Gastrocnemius medialis (tissue), 4 donors: ENCODE results near the gene HECTD4. TPM values are rescaled to one million over a fixed set of nuclear protein-coding genes. Genes with fewer than 3 reads are reported as not detected.
A peak's percentile ranks its signal among the peaks of the same experiment; 100 is the strongest.

Experiments
- ATAC-seq, 2 donors: fragments of 150-250 bp; one replicate each; pipeline ENCODE4 v1.9.1; 2016
- DNase-seq, 2 donors: peaks; one replicate each; pipeline ENCODE4 v3.0.0-alpha.2; 2019
- H3K27ac ChIP-seq, 4 donors: fragments of 200-600 bp; sonication (generic); 1 replicate in 1 of 4; 2 replicates in 3 of 4; pipeline ENCODE4 v1.5.1; 2016 to 2018; ENCODE audit warnings: mild to moderate bottlenecking in 2 of 4, moderate library complexity in 1 of 4
- H3K27me3 ChIP-seq, 3 donors: fragments of 200-600 bp; sonication (generic) in 2 of 3; 1 replicate in 1 of 3; 2 replicates in 2 of 3; pipeline versions ENCODE4 v1.5.1 to v1.6.0; 2016 to 2019; ENCODE audit warnings: mild to moderate bottlenecking in 1 of 3, moderate library complexity in 1 of 3
- H3K36me3 ChIP-seq, 2 donors: fragments of 200-600 bp; sonication (generic) in 1 of 2; one replicate each; pipeline ENCODE4 v1.5.1; 2017 to 2018
- H3K4me1 ChIP-seq, 2 donors: fragments of 200-600 bp; sonication (generic) in 1 of 2; one replicate each; pipeline ENCODE4 v1.5.1; 2016 to 2017; ENCODE audit warnings: mild to moderate bottlenecking in 2 of 2
- H3K4me3 ChIP-seq, 4 donors: fragments of 200-600 bp; sonication (generic) in 3 of 4; 1 replicate in 1 of 4; 2 replicates in 3 of 4; pipeline ENCODE4 v1.5.1; 2016 to 2019; ENCODE audit warnings: mild to moderate bottlenecking in 2 of 4
- H3K9me3 ChIP-seq, 3 donors: fragments of 200-600 bp; sonication (generic) in 2 of 3; 1 replicate in 1 of 3; 2 replicates in 2 of 3; pipeline ENCODE4 v1.5.1; 2016 to 2019
- POLR2A ChIP-seq, 2 donors: fragments of 450-650 bp; IDR thresholded peaks; one replicate each; pipeline ENCODE4 v1.6.1; 2017; ENCODE audit warnings: antibody characterized with exemption in 2 of 2, mild to moderate bottlenecking in 2 of 2, moderate library complexity in 2 of 2
- in situ Hi-C, 4 donors: fragments of 200-750 bp; cut with MboI; loops; one replicate each; pipeline versions ENCODE4 v1.15.0 to v1.8.0; 2017; ENCODE audit warnings: low sequenced_read_pairs in 4 of 4
- intact Hi-C: fragments of 100-400 bp; cut with DNase I; formaldehyde crosslinking; loops from one replicate; pipeline ENCODE4 v1.15.1; 2023; ENCODE audit warnings: low total_unique reads
- total RNA-seq, 4 donors: library from RNA; depleted of rRNA; stranded (reverse); fragments of >200 nt; gene quantifications; one replicate each; pipeline versions ENCODE4 v1.1.0 to v1.2.3, GENCODE V29; 2016
- TF ChIP-seq, protein P1 (sequence below), 5 experiments: fragments of 450-650 bp in 3 of 5; fragments of 200-600 bp in 2 of 5; sonication (generic) in 2 of 5; IDR thresholded peaks in 4 of 5; conservative IDR thresholded peaks in 1 of 5; 1 replicate in 4 of 5; 2 replicates in 1 of 5; pipeline ENCODE4 v1.5.1; 2016 to 2019; ENCODE audit warnings: antibody characterized with exemption in 5 of 5, mild to moderate bottlenecking in 3 of 5, moderate library complexity in 3 of 5

The HECTD4 gene
- total RNA-seq, 4 donors from 2014 or later, result 12.9 to 23.3 (median 16.8) TPM

DNA sequence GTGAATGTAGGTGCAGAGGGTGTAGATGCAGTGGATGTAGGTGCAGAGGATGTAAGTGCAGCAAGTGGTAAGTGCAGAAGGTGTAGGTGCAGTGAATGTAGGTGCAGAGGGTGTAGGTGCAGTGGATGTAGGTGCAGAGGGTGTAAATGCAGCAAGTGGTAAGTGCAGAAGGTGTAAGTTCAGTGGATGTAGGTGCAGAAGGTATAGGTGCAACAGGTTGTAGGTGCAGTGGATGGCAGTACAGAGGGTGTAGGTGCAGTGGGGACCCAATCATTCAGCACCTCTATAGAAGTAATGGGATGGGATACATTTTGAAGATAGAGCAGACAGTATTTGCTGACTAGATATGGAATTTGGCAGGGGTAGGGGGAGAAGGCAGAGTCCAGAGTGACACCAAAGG, 85.0 kb downstream of the HECTD4 start:
- TF ChIP-seq, protein P1, sequence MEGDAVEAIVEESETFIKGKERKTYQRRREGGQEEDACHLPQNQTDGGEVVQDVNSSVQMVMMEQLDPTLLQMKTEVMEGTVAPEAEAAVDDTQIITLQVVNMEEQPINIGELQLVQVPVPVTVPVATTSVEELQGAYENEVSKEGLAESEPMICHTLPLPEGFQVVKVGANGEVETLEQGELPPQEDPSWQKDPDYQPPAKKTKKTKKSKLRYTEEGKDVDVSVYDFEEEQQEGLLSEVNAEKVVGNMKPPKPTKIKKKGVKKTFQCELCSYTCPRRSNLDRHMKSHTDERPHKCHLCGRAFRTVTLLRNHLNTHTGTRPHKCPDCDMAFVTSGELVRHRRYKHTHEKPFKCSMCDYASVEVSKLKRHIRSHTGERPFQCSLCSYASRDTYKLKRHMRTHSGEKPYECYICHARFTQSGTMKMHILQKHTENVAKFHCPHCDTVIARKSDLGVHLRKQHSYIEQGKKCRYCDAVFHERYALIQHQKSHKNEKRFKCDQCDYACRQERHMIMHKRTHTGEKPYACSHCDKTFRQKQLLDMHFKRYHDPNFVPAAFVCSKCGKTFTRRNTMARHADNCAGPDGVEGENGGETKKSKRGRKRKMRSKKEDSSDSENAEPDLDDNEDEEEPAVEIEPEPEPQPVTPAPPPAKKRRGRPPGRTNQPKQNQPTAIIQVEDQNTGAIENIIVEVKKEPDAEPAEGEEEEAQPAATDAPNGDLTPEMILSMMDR (IDR thresholded peaks at IDR 0.05 in 4 of 5, conservative IDR thresholded peaks at IDR 0.05 in 1 of 5), result no peak
- no peak for TF ChIP-seq POLR2A (IDR thresholded peaks at IDR 0.05)
- H3K4me1 ChIP-seq, result peaks cover 12 to 18% of the 10 kb centered on the region in 2 donors
- no peak overlapping the region for H3K4me3 ChIP-seq
- intact Hi-C loops (no loop called here), in situ Hi-C loops (loop anchor here in 2 of 4 donors (25.0 kb wide), 1 partner anchor 90 kb away; the partner anchor contains the start of gene HECTD4 (in 2 of the 2))
- DNase-seq (no peak), ATAC-seq (no peak)
- no peak overlapping the region for H3K27ac ChIP-seq
- peaks cover 0 to 9% of the 10 kb centered on the region in 2 donors for H3K36me3 ChIP-seq
- no peaks in the 10 kb centered on the region for H3K9me3 ChIP-seq
- no peaks in the 10 kb centered on the region for H3K27me3 ChIP-seq

DNA sequence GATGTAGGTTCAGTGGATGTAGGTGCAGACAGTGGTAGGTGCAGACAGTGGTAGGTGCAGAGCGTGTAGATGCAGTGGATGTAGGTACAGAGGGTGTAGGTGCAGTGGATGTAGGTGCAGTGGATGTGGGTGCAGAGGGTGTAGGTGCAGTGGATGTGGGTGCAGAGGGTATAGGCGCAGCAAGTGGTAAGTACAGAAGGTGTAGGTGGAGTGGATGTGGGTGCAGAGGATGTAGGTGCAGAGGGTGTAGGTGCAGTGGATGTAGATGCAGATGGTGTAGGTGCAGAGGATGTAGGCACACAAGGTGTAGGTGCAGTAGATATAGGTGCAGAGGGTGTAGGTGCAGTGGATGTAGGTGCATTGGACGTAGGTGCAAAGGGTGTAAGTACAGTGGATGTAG, 86.0 kb downstream of the HECTD4 start:
- intact Hi-C loops, result no loop called here
- in situ Hi-C loops, result loop anchor here in 2 of 4 donors (25.0 kb wide), 1 partner anchor 91 kb away; the partner anchor contains the start of gene HECTD4 (in 2 of the 2)
- Histone ChIP-seq H3K36me3 (peaks cover 0 to 9% of the 10 kb centered on the region in 2 donors), H3K9me3 (no peaks in the 10 kb centered on the region), H3K4me1 (peaks cover 12 to 18% of the 10 kb centered on the region in 2 donors), H3K27ac (no peak overlapping the region), H3K27me3 (no peaks in the 10 kb centered on the region), H3K4me3 (no peak overlapping the region)
- no peak for DNase-seq
- ATAC-seq, result no peak
- TF ChIP-seq, protein P1 (IDR thresholded peaks at IDR 0.05 in 4 of 5, conservative IDR thresholded peaks at IDR 0.05 in 1 of 5), result no peak
- no peak for TF ChIP-seq POLR2A (IDR thresholded peaks at IDR 0.05)

DNA sequence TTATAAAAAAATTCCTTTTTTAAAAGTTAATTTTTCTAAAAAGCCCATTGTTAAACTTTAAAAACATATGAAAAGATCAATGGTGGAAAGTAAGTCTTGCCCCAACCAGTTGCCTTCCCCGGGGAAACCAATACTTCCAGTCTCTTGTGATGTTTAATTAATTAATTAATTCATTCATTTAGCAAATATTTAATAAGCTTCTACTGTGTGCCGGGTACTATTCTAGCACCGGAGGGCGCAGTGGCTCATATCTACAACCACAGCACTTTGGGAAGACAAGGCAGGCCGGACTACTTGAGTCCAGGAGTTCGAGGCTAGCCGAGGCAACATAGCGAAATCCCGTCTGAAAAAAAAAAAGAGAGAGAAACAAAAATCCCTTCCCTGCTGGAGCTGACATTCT, 87.4 kb downstream of the HECTD4 start:
- Histone ChIP-seq H3K27me3 (no peaks in the 10 kb centered on the region), H3K9me3 (no peaks in the 10 kb centered on the region), H3K27ac (no peak overlapping the region), H3K4me3 (no peak overlapping the region), H3K4me1 (peaks cover 11 to 12% of the 10 kb centered on the region in 2 donors), H3K36me3 (peaks cover 0 to 9% of the 10 kb centered on the region in 2 donors)
- ATAC-seq (no peak), DNase-seq (no peak)
- no peak for TF ChIP-seq POLR2A (IDR thresholded peaks at IDR 0.05)
- TF ChIP-seq, protein P1 (IDR thresholded peaks at IDR 0.05 in 4 of 5, conservative IDR thresholded peaks at IDR 0.05 in 1 of 5), result peak in 1 of 5 experiments; percentile 28
- in situ Hi-C loops (loop anchor here in 2 of 4 donors (25.0 kb wide), 1 partner anchor 93 kb away; the partner anchor contains the start of gene HECTD4 (in 2 of the 2)), intact Hi-C loops (no loop called here)

DNA sequence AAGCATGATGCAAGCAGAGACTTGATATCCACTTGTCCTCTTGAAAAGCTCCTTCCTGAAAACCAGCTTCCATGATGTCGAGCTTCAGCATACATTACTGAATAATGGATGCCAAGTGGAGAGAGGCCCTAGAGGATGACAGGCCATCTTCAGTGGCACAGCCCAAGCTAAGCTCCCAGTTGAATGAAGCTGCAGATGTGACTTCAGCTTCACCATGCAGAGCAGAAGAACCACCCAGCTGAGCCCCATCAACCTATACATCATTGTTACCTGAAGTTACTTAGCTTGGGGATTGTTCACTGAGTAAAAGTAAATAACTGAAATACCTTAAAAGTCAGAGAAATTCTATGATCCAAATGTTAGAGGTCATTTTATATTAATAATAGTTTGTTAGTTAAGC, 93.6 kb downstream of the HECTD4 start:
- ATAC-seq (no peak), DNase-seq (no peak)
- Histone ChIP-seq H3K36me3 (peaks cover 0 to 9% of the 10 kb centered on the region in 2 donors), H3K4me1 (peaks cover 16 to 28% of the 10 kb centered on the region in 2 donors), H3K9me3 (peaks cover 0 to 9% (median 0%) of the 10 kb centered on the region in 3 donors), H3K27ac (no peak overlapping the region), H3K27me3 (no peaks in the 10 kb centered on the region), H3K4me3 (no peak overlapping the region)
- intact Hi-C loops, result no loop called here
- in situ Hi-C loops, result loop anchor here (10.0 to 25.0 kb wide), 3 partner anchors 96 to 106 kb away; partner anchors contain the start of gene HECTD4 (in 3 of the 4)
- TF ChIP-seq POLR2A (IDR thresholded peaks at IDR 0.05), result no peak
- TF ChIP-seq, protein P1 (IDR thresholded peaks at IDR 0.05 in 4 of 5, conservative IDR thresholded peaks at IDR 0.05 in 1 of 5), result no peak
